GM18861 (cell line): ENCODE measurements around the gene ARPC1A.
"Not testable (repeated sequence)": the region's sequence is repeated elsewhere in the genome, so short reads cannot be mapped to it uniquely, and the experiment has no call there.

Source experiments
- ATAC-seq: cut with Tn5 transposase; IDR thresholded peaks from one replicate; pipeline ENCODE4 v1.9.1; 2021; ENCODE audit not compliant: unreplicated experiment

Gene ARPC1A

GRCh38 chr7:99325592-99326407 is at the start of gene ARPC1A:
ARPC1A (plus strand) TSS chr7:99325898; CDS start chr7:99333354, 7,456 bp downstream.
- peak; percentile 88 for ATAC-seq

- no peak for ATAC-seq
Measured at GRCh38 chr7:99278180-99278579, 47.5 kb upstream of the ARPC1A start.

GRCh38 chr7:99284165-99284564 is 41.5 kb upstream of the ARPC1A start:
- ATAC-seq, result not testable (repeated sequence)

GRCh38 chr7:99287779-99288534 is 37.7 kb upstream of the ARPC1A start:
- no peak for ATAC-seq

GRCh38 chr7:99289185-99289584 is 36.5 kb upstream of the ARPC1A start:
- ATAC-seq, result no peak

- not testable (repeated sequence) for ATAC-seq
Measured at GRCh38 chr7:99290148-99290547, 35.5 kb upstream of the ARPC1A start.

- ATAC-seq, result no peak
Measured at GRCh38 chr7:99290980-99291607, 34.6 kb upstream of the ARPC1A start.

- ATAC-seq, result no peak
Measured at GRCh38 chr7:99292127-99292526, 33.6 kb upstream of the ARPC1A start.

GRCh38 chr7:99293167-99293566 is 32.5 kb upstream of the ARPC1A start:
- no peak for ATAC-seq

- ATAC-seq, result no peak
Measured at GRCh38 chr7:99293650-99294049, 32.0 kb upstream of the ARPC1A start.

- no peak for ATAC-seq
Measured at GRCh38 chr7:99296471-99296870, 29.2 kb upstream of the ARPC1A start.

GRCh38 chr7:99301496-99301895 is 24.2 kb upstream of the ARPC1A start:
- ATAC-seq, result no peak

- no peak for ATAC-seq
Measured at GRCh38 chr7:99305473-99306260, 20.0 kb upstream of the ARPC1A start.

GRCh38 chr7:99308461-99309074 is 17.1 kb upstream of the ARPC1A start:
- no peak for ATAC-seq

GRCh38 chr7:99309111-99309510 is 16.6 kb upstream of the ARPC1A start:
- ATAC-seq, result no peak

GRCh38 chr7:99310004-99310403 is 15.7 kb upstream of the ARPC1A start:
- no peak for ATAC-seq

GRCh38 chr7:99311702-99312101 is 14.0 kb upstream of the ARPC1A start:
- no peak for ATAC-seq

GRCh38 chr7:99312316-99313203 is 13.1 kb upstream of the ARPC1A start:
- ATAC-seq, result no peak

GRCh38 chr7:99313204-99313573 is 12.5 kb upstream of the ARPC1A start:
- no peak for ATAC-seq

GRCh38 chr7:99314504-99314903 is 11.2 kb upstream of the ARPC1A start:
- ATAC-seq, result no peak
